ENCODE measurements around the gene BCAS3.
A peak's percentile ranks its signal among the peaks of the same experiment; 100 is the strongest.

Gene BCAS3

GRCh38 chr17:61225178-61225882, 547.7 kb downstream of the BCAS3 start:
- DNase-seq (ENCODE audit: low read depth in 2 of 2) = no peak
- H3K4me3 ChIP-seq (replicated peaks in 1 of 2; ENCODE audit: low read depth in 2 of 2, low read length in 2 of 2) = no peak overlapping the region
- no peak for TF ChIP-seq CTCF (IDR thresholded peaks at IDR 0.05; ENCODE audit: low read depth, low read length)

GRCh38 chr17:61227866-61228265, 550.2 kb downstream of the BCAS3 start:
- H3K4me3 ChIP-seq (replicated peaks in 1 of 2; ENCODE audit: low read depth in 2 of 2, low read length in 2 of 2) = no peak overlapping the region
- TF ChIP-seq CTCF (IDR thresholded peaks at IDR 0.05; ENCODE audit: low read depth, low read length) = no peak
- no peak for DNase-seq (ENCODE audit: low read depth in 2 of 2)

- H3K4me3 ChIP-seq (replicated peaks in 1 of 2; ENCODE audit: low read depth in 2 of 2, low read length in 2 of 2) = no peak overlapping the region
- no peak for TF ChIP-seq CTCF (IDR thresholded peaks at IDR 0.05; ENCODE audit: low read depth, low read length)
- DNase-seq (ENCODE audit: low read depth in 2 of 2) = no peak
Observed at GRCh38 chr17:61230461-61230860, 552.8 kb downstream of the BCAS3 start.

GRCh38 chr17:61230972-61231820, 553.5 kb downstream of the BCAS3 start:
- DNase-seq (ENCODE audit: low read depth in 2 of 2) = no peak
- H3K4me3 ChIP-seq (replicated peaks in 1 of 2; ENCODE audit: low read depth in 2 of 2, low read length in 2 of 2) = no peak overlapping the region
- TF ChIP-seq CTCF (IDR thresholded peaks at IDR 0.05; ENCODE audit: low read depth, low read length) = no peak

- TF ChIP-seq CTCF (IDR thresholded peaks at IDR 0.05; ENCODE audit: low read depth, low read length) = no peak
- peak; percentile 13 to 68 for DNase-seq (ENCODE audit: low read depth in 2 of 2)
- no peak overlapping the region for H3K4me3 ChIP-seq (replicated peaks in 1 of 2; ENCODE audit: low read depth in 2 of 2, low read length in 2 of 2)
Observed at GRCh38 chr17:61232871-61233270, 555.2 kb downstream of the BCAS3 start.

GRCh38 chr17:61233991-61234750, 556.5 kb downstream of the BCAS3 start:
- no peak overlapping the region for H3K4me3 ChIP-seq (replicated peaks in 1 of 2; ENCODE audit: low read depth in 2 of 2, low read length in 2 of 2)
- DNase-seq (ENCODE audit: low read depth in 2 of 2) = no peak
- no peak for TF ChIP-seq CTCF (IDR thresholded peaks at IDR 0.05; ENCODE audit: low read depth, low read length)
